Measurements from ENCODE around the gene VAV3. TPM values are rescaled to one million over a fixed set of nuclear protein-coding genes. Genes with fewer than 3 reads are reported as not detected.

The VAV3 gene
- total RNA-seq, 2 experiments from 2014 or later, result 5.3 to 6.2 TPM

DNA sequence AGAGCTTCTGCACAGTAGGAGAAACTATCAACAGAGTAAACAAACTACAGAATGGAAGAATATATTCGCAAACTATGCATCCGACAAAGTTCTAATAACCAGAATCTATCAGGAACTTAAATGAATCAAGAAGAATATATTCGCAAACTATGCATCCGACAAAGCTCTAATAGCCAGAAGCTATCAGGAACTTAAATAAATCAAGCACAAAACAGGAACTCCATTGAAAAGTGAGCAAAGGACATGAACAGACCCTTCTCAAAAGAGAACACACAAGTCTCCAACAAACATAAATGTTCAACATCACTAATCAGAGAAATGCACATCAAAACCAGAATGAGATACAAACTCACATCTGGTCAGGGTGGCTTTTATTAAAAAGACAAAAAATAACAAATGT lies 126.9 kb downstream of the VAV3 start:
- no peak for DNase-seq
- intact Hi-C loops (cut with micrococcal nuclease), result no loop called here
- TF ChIP-seq, protein P1, sequence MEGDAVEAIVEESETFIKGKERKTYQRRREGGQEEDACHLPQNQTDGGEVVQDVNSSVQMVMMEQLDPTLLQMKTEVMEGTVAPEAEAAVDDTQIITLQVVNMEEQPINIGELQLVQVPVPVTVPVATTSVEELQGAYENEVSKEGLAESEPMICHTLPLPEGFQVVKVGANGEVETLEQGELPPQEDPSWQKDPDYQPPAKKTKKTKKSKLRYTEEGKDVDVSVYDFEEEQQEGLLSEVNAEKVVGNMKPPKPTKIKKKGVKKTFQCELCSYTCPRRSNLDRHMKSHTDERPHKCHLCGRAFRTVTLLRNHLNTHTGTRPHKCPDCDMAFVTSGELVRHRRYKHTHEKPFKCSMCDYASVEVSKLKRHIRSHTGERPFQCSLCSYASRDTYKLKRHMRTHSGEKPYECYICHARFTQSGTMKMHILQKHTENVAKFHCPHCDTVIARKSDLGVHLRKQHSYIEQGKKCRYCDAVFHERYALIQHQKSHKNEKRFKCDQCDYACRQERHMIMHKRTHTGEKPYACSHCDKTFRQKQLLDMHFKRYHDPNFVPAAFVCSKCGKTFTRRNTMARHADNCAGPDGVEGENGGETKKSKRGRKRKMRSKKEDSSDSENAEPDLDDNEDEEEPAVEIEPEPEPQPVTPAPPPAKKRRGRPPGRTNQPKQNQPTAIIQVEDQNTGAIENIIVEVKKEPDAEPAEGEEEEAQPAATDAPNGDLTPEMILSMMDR (IDR thresholded peaks at IDR 0.05), result no peak
- Mint-ChIP-seq H3K27me3 (no peaks in the 10 kb centered on the region), H3K27ac (no peak overlapping the region), H3K4me3 (no peak overlapping the region), H3K9me3 (peaks cover 10% of the 10 kb centered on the region), H3K4me1 (ENCODE audit: low read depth) (peaks cover 60% of the 10 kb centered on the region), H3K36me3 (ENCODE audit: low read depth) (peaks cover 11% of the 10 kb centered on the region)
- ChIA-PET POLR2A (interaction anchor here (0.8 kb wide), 1 partner anchor 16 kb away, joined by 3 read pairs; no protein-coding TSS in a partner anchor), CTCF (no interaction called here)
- no peak for ATAC-seq

DNA sequence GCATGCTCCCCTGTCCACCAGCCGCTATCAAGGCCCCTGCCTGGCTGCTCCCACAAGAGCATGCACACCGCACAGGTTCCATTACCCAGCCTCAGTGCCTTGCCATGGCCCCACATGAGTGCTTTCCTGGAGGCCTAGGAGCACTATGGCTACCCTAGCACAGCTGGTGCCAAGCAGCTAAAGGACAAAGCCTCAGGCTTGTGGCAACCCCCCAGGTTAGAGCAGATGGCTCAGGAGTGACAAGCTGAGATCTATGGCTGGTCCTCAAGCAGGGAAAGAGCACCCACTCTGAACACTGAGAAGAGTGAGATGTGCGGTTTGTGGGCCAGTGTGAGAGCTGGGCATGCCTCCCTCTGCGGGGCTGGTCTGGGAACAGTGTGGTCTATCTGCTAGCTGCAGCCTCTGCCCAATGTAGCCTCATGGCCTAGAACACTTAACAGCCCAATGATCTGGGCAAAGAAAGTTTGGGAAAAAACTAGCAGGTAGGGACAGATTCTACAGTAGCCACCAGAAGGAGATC lies 129.8 kb downstream of the VAV3 start:
- CTCF ChIA-PET, result interaction anchor here (1.3 kb wide), 1 partner anchor 52 kb away, joined by 3 read pairs; no protein-coding TSS in a partner anchor
- no peak overlapping the region for H3K4me3 Mint-ChIP-seq
- no peaks in the 10 kb centered on the region for H3K27me3 Mint-ChIP-seq
- TF ChIP-seq, protein P1 (IDR thresholded peaks at IDR 0.05), result no peak
- intact Hi-C loops (cut with micrococcal nuclease), result no loop called here
- H3K4me1 Mint-ChIP-seq (ENCODE audit: low read depth), result peaks cover 49% of the 10 kb centered on the region
- ATAC-seq, result no peak
- POLR2A ChIA-PET, result no interaction called here
- peaks cover 11% of the 10 kb centered on the region for H3K36me3 Mint-ChIP-seq (ENCODE audit: low read depth)
- no peak for DNase-seq
- peaks cover 10% of the 10 kb centered on the region for H3K9me3 Mint-ChIP-seq
- H3K27ac Mint-ChIP-seq, result no peak overlapping the region

DNA sequence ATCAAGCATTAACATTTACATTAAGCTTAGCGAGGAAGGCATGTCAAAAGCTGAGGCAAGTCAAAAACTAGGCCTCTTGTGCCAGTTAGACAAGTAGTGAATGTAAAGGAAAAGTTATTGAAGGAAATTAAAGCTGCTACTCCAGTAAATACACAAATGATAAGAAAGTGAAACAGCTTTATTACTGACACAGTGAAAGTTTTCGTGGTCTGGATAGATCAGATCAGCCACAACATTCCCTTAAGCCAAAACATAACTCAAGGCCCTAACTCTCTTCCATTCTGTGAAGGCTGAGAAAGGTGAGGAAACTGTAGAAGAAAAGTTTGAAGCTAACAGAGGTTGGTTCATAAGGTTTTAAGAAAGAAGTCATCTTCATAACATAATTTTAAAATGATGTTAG lies 131.9 kb downstream of the VAV3 start:
- H3K27me3 Mint-ChIP-seq, result no peaks in the 10 kb centered on the region
- DNase-seq (no peak), ATAC-seq (no peak)
- H3K9me3 Mint-ChIP-seq, result peaks cover 10% of the 10 kb centered on the region
- peaks cover 59% of the 10 kb centered on the region for H3K4me1 Mint-ChIP-seq (ENCODE audit: low read depth)
- H3K4me3 Mint-ChIP-seq, result no peak overlapping the region
- H3K36me3 Mint-ChIP-seq (ENCODE audit: low read depth), result peaks cover 10% of the 10 kb centered on the region
- intact Hi-C loops (cut with micrococcal nuclease), result no loop called here
- ChIA-PET POLR2A (no interaction called here), CTCF (interaction anchor here (1.2 kb wide), 1 partner anchor 19 kb away, joined by 4 read pairs; no protein-coding TSS in a partner anchor)
- H3K27ac Mint-ChIP-seq, result no peak overlapping the region
- TF ChIP-seq, protein P1 (IDR thresholded peaks at IDR 0.05), result no peak

DNA sequence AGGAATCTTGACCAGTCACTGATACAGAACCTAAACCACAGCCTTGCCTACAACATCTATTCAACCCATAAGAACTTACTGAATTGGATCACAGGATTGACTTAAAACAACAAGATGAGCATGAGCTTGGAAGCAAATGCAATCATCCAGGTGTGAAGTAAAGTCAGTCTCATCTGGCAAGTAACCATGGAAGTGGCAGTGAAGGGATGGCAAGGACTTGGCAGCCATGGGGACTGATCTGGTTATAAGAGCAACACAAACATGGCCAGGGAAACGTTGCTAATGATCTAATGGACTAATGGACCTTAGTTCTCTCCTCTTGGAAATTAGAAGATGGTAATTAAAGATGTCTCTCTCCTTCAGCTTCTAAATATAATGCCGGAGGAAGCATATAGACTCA lies 133.1 kb downstream of the VAV3 start:
- Mint-ChIP-seq H3K36me3 (ENCODE audit: low read depth) (no peaks in the 10 kb centered on the region), H3K9me3 (peaks cover 2% of the 10 kb centered on the region), H3K27me3 (no peaks in the 10 kb centered on the region), H3K4me1 (ENCODE audit: low read depth) (peaks cover 60% of the 10 kb centered on the region), H3K4me3 (no peak overlapping the region), H3K27ac (no peak overlapping the region)
- CTCF ChIA-PET, result interaction anchor here (0.8 to 1.5 kb wide), 2 partner anchors 11 to 134 kb away, joined by 3 read pairs; partner anchors contain the start of gene VAV3
- intact Hi-C loops (cut with micrococcal nuclease), result no loop called here
- no peak for DNase-seq
- TF ChIP-seq, protein P1 (IDR thresholded peaks at IDR 0.05), result no peak
- POLR2A ChIA-PET, result no interaction called here
- no peak for ATAC-seq

DNA sequence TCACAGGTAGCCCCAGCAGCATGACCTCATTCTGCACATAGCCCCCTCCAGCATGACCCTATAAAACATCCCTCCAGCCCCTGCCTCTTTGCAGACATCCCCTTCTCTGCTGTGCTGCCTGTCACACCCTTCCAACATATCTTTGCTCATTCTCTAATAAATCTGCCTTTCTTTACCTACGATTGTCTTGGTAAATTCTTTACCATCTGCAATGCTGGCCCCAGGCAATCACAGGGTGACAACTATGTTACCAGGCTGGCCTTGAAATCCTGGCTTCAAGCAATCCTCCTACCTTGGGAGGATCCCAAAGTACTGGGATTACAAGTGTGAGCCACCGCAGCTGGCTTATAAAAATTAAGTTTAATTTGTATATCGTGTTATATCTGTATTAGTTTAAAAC lies 134.5 kb downstream of the VAV3 start:
- TF ChIP-seq, protein P1 (IDR thresholded peaks at IDR 0.05), result no peak
- POLR2A ChIA-PET, result no interaction called here
- Mint-ChIP-seq H3K27ac (no peak overlapping the region), H3K36me3 (ENCODE audit: low read depth) (no peaks in the 10 kb centered on the region), H3K4me1 (ENCODE audit: low read depth) (peaks cover 55% of the 10 kb centered on the region), H3K27me3 (no peaks in the 10 kb centered on the region), H3K4me3 (no peak overlapping the region), H3K9me3 (no peaks in the 10 kb centered on the region)
- intact Hi-C loops (cut with micrococcal nuclease), result no loop called here
- no peak for DNase-seq
- CTCF ChIA-PET, result no interaction called here
- no peak for ATAC-seq
